Right atrium auricular region (tissue), 2 donors: ENCODE measurements around the gene NARF. TPM values are rescaled to one million over a fixed set of nuclear protein-coding genes. Genes with fewer than 3 reads are reported as not detected.

Experiments used
- DNase-seq: peaks from one replicate; pipeline ENCODE4 v3.0.0-alpha.2; 2019; ENCODE audit warnings: low spot score
- H3K27ac ChIP-seq, 2 donors: fragments of 200-600 bp; sonication (generic); 1 replicate in 1 of 2; 2 replicates in 1 of 2; pipeline ENCODE4 v1.5.1; 2016 to 2019
- H3K27me3 ChIP-seq, 2 donors: fragments of 200-600 bp; sonication (generic); one replicate each; pipeline versions ENCODE4 v1.5.1 to v1.6.0; 2017 to 2019
- H3K36me3 ChIP-seq: fragments of 200-600 bp; sonication (generic); one replicate; pipeline ENCODE4 v1.5.1; 2016
- H3K4me1 ChIP-seq, 2 donors: fragments of 200-600 bp; sonication (generic); one replicate each; pipeline versions ENCODE4 v1.5.1 to v1.6.0; 2017 to 2019
- H3K4me3 ChIP-seq, 2 donors: fragments of 200-600 bp; sonication (generic); 1 replicate in 1 of 2; 2 replicates in 1 of 2; pipeline ENCODE4 v1.5.1; 2017 to 2019; ENCODE audit warnings: mild to moderate bottlenecking in 1 of 2, moderate library complexity in 1 of 2
- H3K9me3 ChIP-seq, 2 donors: fragments of 200-600 bp; sonication (generic); one replicate each; pipeline ENCODE4 v1.5.1; 2019
- CTCF ChIP-seq, 2 donors: fragments of 200-600 bp; sonication (generic); IDR thresholded peaks; one replicate each; pipeline ENCODE4 v1.5.1; 2019; ENCODE audit warnings: antibody characterized with exemption in 2 of 2
- total RNA-seq, 2 donors: library from RNA; depleted of rRNA; stranded (reverse); fragments of >200 nt; gene quantifications; one replicate each; pipeline ENCODE4 v1.1.0, GENCODE V29; 2016

NARF gene
- total RNA-seq, 2 donors from 2014 or later, result 51.4 to 54.8 TPM

- Histone ChIP-seq H3K4me3 (no peak overlapping the region), H3K4me1 (no peaks in the 10 kb centered on the region), H3K27ac (no peak overlapping the region), H3K27me3 (no peaks in the 10 kb centered on the region), H3K9me3 (no peaks in the 10 kb centered on the region), H3K36me3 (peaks cover 86% of the 10 kb centered on the region)
- TF ChIP-seq CTCF (IDR thresholded peaks at IDR 0.05), result no peak
- DNase-seq, result no peak
These were observed 21.8 kb downstream of the NARF start for GRCh38 chr17:82480318-82480717.

GRCh38 chr17:82483204-82483660, 24.7 kb downstream of the NARF start:
- H3K4me3 ChIP-seq, result no peak overlapping the region
- H3K4me1 ChIP-seq, result peaks cover 0 to 6% of the 10 kb centered on the region in 2 donors
- H3K27ac ChIP-seq, result no peak overlapping the region
- H3K9me3 ChIP-seq, result no peaks in the 10 kb centered on the region
- no peaks in the 10 kb centered on the region for H3K27me3 ChIP-seq
- no peak for DNase-seq
- no peak for TF ChIP-seq CTCF (IDR thresholded peaks at IDR 0.05)
- peaks cover 95% of the 10 kb centered on the region for H3K36me3 ChIP-seq

GRCh38 chr17:82483836-82484235, 25.3 kb downstream of the NARF start:
- Histone ChIP-seq H3K27ac (no peak overlapping the region), H3K36me3 (peaks cover 89% of the 10 kb centered on the region)

GRCh38 chr17:82486231-82487094, 27.9 kb downstream of the NARF start:
- Histone ChIP-seq H3K9me3 (no peaks in the 10 kb centered on the region), H3K4me3 (no peak overlapping the region), H3K27me3 (no peaks in the 10 kb centered on the region), H3K27ac (no peak overlapping the region), H3K36me3 (peaks cover 63% of the 10 kb centered on the region), H3K4me1 (peaks cover 0 to 13% of the 10 kb centered on the region in 2 donors)
- DNase-seq, result no peak
- TF ChIP-seq CTCF (IDR thresholded peaks at IDR 0.05), result no peak

More at GRCh38 chr17:82483836-82484235, 25.3 kb downstream of the NARF start:
- DNase-seq, result no peak
- Histone ChIP-seq H3K4me3 (no peak overlapping the region), H3K4me1 (peaks cover 0 to 11% of the 10 kb centered on the region in 2 donors), H3K27me3 (no peaks in the 10 kb centered on the region), H3K9me3 (no peaks in the 10 kb centered on the region)
- TF ChIP-seq CTCF (IDR thresholded peaks at IDR 0.05), result no peak

GRCh38 chr17:82487910-82488309, 29.4 kb downstream of the NARF start:
- Histone ChIP-seq H3K27me3 (no peaks in the 10 kb centered on the region), H3K9me3 (no peaks in the 10 kb centered on the region), H3K27ac (peak overlapping the region; percentile 77 to 78), H3K4me1 (peaks cover 0 to 13% of the 10 kb centered on the region in 2 donors), H3K4me3 (no peak overlapping the region), H3K36me3 (peaks cover 50% of the 10 kb centered on the region)
- DNase-seq, result no peak
- TF ChIP-seq CTCF (IDR thresholded peaks at IDR 0.05), result no peak
